GM19372 (cell line): Measurements from ENCODE around the gene TRPV5.

Source experiments
- ATAC-seq: cut with Tn5 transposase; IDR thresholded peaks from one replicate; pipeline ENCODE4 v1.9.1; 2021; ENCODE audit warnings: mild to moderate bottlenecking, low read depth, moderate library complexity; ENCODE audit not compliant: unreplicated experiment

Gene TRPV5

DNA sequence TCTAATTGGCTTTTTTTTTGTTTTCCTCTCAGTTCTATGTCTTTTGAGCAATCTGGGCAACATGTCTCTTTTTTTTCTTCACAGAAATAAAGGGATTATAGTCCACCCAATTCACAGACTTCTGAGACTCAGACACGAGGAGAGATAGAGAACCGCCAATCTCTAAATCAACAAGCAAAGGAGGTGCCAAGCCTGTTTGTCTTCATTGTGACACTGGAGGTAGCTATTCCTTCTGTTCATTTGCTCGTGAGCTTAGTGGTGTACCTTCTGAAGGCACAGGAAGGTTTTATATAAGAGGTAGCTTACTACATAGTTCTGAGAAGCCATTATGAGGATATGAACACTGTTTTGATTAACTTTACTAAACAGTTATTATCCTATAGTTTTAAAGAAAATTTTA lies 72.6 kb downstream of the TRPV5 start:
- no peak for ATAC-seq

DNA sequence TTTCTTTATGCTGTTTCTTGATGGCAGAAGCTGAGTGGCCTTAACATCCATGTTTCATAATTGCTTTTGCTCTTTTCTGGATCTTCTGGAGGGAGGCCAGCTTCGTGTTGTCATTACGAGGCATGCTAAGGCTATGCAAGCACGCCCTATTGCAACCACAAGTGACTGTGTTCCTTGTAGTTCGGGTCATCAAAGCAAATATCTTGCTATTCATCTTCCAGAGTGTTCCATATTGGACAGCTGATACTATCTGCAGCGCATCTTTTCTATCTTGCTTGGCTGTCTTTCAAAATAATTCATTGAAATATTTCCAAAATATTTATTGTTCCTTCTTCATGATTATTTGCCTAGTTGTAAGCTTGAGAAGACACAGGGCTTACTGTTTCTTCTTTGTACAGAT lies 73.7 kb downstream of the TRPV5 start:
- ATAC-seq: no peak

DNA sequence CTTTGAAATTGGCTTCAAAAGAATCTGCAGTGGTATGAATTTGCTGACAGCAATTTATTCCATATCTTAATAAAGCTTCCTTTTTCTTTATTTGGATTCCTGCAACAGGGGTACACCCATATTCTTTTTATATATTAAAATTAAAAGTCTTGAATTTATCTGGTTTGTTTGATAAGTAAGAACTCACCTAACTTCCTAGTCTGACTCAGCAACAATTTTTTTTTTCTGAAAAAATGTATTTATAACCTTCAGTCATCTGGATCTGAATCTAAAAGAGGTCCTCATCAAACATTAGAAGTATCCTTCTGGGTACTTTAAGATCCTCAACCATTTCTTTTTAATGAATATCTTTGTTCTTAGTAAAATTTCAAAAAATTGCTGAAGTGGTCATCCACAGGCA lies 74.1 kb downstream of the TRPV5 start:
- no peak for ATAC-seq
